ENCODE data around the gene PPP1R9A. TPM values are rescaled to one million over a fixed set of nuclear protein-coding genes. Genes with fewer than 3 reads are reported as not detected.

Gene PPP1R9A
- total RNA-seq, 2 donors from 2014 or later = 15.1 to 29.4 TPM

GRCh38 chr7:95213148-95213547 is 305.8 kb downstream of the PPP1R9A start:
- no peaks in the 10 kb centered on the region for H3K4me1 ChIP-seq (replicated peaks)
- no peak overlapping the region for H3K4me3 ChIP-seq
- no peaks in the 10 kb centered on the region for H3K27me3 ChIP-seq (replicated peaks; ENCODE audit: insufficient read depth)
- intact Hi-C loops (cut with DNase I) = no loop called here
- H3K9me3 ChIP-seq = no peaks in the 10 kb centered on the region
- 89% methylated on average over 2 of the region's 2 CpGs for WGBS
- TF ChIP-seq POLR2AphosphoS5 (IDR thresholded peaks at IDR 0.05) (no peak), POLR2A (IDR thresholded peaks at IDR 0.05) (no peak)
- TF ChIP-seq, protein P1, sequence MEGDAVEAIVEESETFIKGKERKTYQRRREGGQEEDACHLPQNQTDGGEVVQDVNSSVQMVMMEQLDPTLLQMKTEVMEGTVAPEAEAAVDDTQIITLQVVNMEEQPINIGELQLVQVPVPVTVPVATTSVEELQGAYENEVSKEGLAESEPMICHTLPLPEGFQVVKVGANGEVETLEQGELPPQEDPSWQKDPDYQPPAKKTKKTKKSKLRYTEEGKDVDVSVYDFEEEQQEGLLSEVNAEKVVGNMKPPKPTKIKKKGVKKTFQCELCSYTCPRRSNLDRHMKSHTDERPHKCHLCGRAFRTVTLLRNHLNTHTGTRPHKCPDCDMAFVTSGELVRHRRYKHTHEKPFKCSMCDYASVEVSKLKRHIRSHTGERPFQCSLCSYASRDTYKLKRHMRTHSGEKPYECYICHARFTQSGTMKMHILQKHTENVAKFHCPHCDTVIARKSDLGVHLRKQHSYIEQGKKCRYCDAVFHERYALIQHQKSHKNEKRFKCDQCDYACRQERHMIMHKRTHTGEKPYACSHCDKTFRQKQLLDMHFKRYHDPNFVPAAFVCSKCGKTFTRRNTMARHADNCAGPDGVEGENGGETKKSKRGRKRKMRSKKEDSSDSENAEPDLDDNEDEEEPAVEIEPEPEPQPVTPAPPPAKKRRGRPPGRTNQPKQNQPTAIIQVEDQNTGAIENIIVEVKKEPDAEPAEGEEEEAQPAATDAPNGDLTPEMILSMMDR (IDR thresholded peaks at IDR 0.05) = no peak
- no peaks in the 10 kb centered on the region for H3K36me3 ChIP-seq
- no peak for DNase-seq (ENCODE audit: low spot score)
- no peak overlapping the region for H3K27ac ChIP-seq

GRCh38 chr7:95213809-95214492 is 306.6 kb downstream of the PPP1R9A start:
- WGBS = 79% methylated on average over 6 of the region's 6 CpGs
- DNase-seq (ENCODE audit: low spot score) = no peak
- H3K4me1 ChIP-seq (replicated peaks) = no peaks in the 10 kb centered on the region
- no peaks in the 10 kb centered on the region for H3K36me3 ChIP-seq
- TF ChIP-seq, protein P1 (IDR thresholded peaks at IDR 0.05) = no peak
- no peak for TF ChIP-seq POLR2A (IDR thresholded peaks at IDR 0.05)
- no peak for TF ChIP-seq POLR2AphosphoS5 (IDR thresholded peaks at IDR 0.05)
- no peaks in the 10 kb centered on the region for H3K9me3 ChIP-seq
- H3K4me3 ChIP-seq = no peak overlapping the region
- H3K27me3 ChIP-seq (replicated peaks; ENCODE audit: insufficient read depth) = no peaks in the 10 kb centered on the region
- intact Hi-C loops (cut with DNase I) = no loop called here
- H3K27ac ChIP-seq = no peak overlapping the region

DNA sequence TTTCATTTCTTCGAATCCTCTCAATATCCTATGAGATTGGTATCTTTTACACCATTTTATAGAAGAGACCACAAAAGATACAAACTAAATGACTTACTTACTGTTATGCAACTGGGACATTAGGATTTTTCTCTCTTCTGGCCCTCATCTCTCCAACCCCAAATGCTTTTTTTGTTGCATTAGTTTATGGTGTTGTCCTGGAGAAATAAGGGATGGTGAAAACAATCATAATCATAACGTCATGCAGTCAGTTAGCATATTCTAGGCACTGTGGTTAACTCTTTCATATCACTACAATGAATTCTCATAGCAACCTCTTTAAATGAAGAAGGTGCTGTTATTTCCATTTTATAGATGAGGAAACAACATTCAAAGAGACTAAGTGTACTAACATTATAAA is 312.3 kb downstream of the PPP1R9A start:
- intact Hi-C loops (cut with DNase I) = no loop called here
- Histone ChIP-seq H3K9me3 (no peaks in the 10 kb centered on the region), H3K27me3 (replicated peaks; ENCODE audit: insufficient read depth) (no peaks in the 10 kb centered on the region), H3K4me1 (replicated peaks) (no peaks in the 10 kb centered on the region), H3K27ac (no peak overlapping the region), H3K4me3 (no peak overlapping the region), H3K36me3 (no peaks in the 10 kb centered on the region)
- TF ChIP-seq POLR2AphosphoS5 (IDR thresholded peaks at IDR 0.05) (no peak), POLR2A (IDR thresholded peaks at IDR 0.05) (no peak)
- TF ChIP-seq, protein P1 (IDR thresholded peaks at IDR 0.05) = no peak
- DNase-seq (ENCODE audit: low spot score) = no peak
- WGBS = 77% methylated on average over 2 of the region's 2 CpGs

- DNase-seq (ENCODE audit: low spot score) = no peak
Measured at GRCh38 chr7:95220328-95220727, 312.9 kb downstream of the PPP1R9A start.

More at GRCh38 chr7:95220328-95220727, 312.9 kb downstream of the PPP1R9A start:
- no peaks in the 10 kb centered on the region for H3K27me3 ChIP-seq (replicated peaks; ENCODE audit: insufficient read depth)
- H3K4me1 ChIP-seq (replicated peaks) = no peaks in the 10 kb centered on the region
- no peaks in the 10 kb centered on the region for H3K36me3 ChIP-seq
- no peak overlapping the region for H3K27ac ChIP-seq
- H3K4me3 ChIP-seq = no peak overlapping the region
- TF ChIP-seq POLR2AphosphoS5 (IDR thresholded peaks at IDR 0.05) (no peak), POLR2A (IDR thresholded peaks at IDR 0.05) (no peak)
- TF ChIP-seq, protein P1 (IDR thresholded peaks at IDR 0.05) = no peak
- no peaks in the 10 kb centered on the region for H3K9me3 ChIP-seq
- 82% methylated on average over 3 of the region's 3 CpGs for WGBS
- intact Hi-C loops (cut with DNase I) = no loop called here

Measured in prostate gland (tissue), 2 donors.